H1 (cell line): ENCODE results near the gene STX12. TPM values are rescaled to one million over a fixed set of nuclear protein-coding genes. Genes with fewer than 3 reads are reported as not detected.

Experiments used
- CTCF ChIA-PET: fragments of 300-600 bp; sonication (Branson Sonifier 250); formaldehyde crosslinking; loops from one replicate; lab custom pipeline; 2021; ENCODE audit not compliant: partially characterized antibody; lab: Charles Lee
- POLR2A ChIA-PET: fragments of 300-600 bp; sonication (Branson Sonifier 250); formaldehyde crosslinking; loops from one replicate; lab custom pipeline; 2021; ENCODE audit warnings: inconsistent platforms; ENCODE audit not compliant: partially characterized antibody; lab: Charles Lee
- DNase-seq, 2 experiments: peaks; one replicate each; pipeline versions ENCODE4 v3.0.0 to v3.0.0-alpha.2; 2010 to 2022; ENCODE audit warnings: low spot score in 2 of 2, low read depth in 1 of 2, mixed read lengths in 1 of 2
- FAIRE-seq: peaks from 2 replicates; lab custom pipeline; 2011; peaks lifted over from hg19 to GRCh38; lab: Jason Lieb, UNC
- H2AFZ ChIP-seq: 2 replicates; pipeline ENCODE4 v1.8.1; 2012; ENCODE audit warnings: low read length, inconsistent platforms
- H2AK5ac ChIP-seq: 2 replicates; pipeline ENCODE4 v1.6.1; 2013; ENCODE audit warnings: low read depth, low read length
- H2BK120ac ChIP-seq: replicated peaks from 2 replicates; pipeline ENCODE3; 2013; ENCODE audit warnings: low read depth, low read length, inconsistent platforms
- H2BK12ac ChIP-seq: 2 replicates; pipeline ENCODE4 v1.6.1; 2013; ENCODE audit warnings: low read depth, low read length
- H2BK15ac ChIP-seq: 2 replicates; pipeline ENCODE4 v1.6.1; 2013; ENCODE audit warnings: low read length
- H2BK20ac ChIP-seq: 2 replicates; pipeline ENCODE4 v1.6.1; 2013; ENCODE audit warnings: low read length
- H2BK5ac ChIP-seq: 2 replicates; pipeline ENCODE4 v1.6.1; 2013; ENCODE audit warnings: low read depth, low read length
- H3K14ac ChIP-seq: 2 replicates; pipeline ENCODE4 v1.6.1; 2013; ENCODE audit warnings: inconsistent platforms; ENCODE audit not compliant: insufficient read length
- H3K18ac ChIP-seq: 2 replicates; pipeline ENCODE4 v1.6.1; 2013; ENCODE audit warnings: low read length; ENCODE audit errors: extremely low read depth
- H3K23ac ChIP-seq: 2 replicates; pipeline ENCODE4 v1.6.1; 2013; ENCODE audit warnings: inconsistent platforms; ENCODE audit not compliant: insufficient read length
- H3K23me2 ChIP-seq: 2 replicates; pipeline ENCODE4 v1.6.1; 2013; ENCODE audit warnings: low read depth, low read length
- H3K27ac ChIP-seq: 2 replicates; pipeline ENCODE4 v1.6.1; 2011; ENCODE audit warnings: low read depth, low read length, inconsistent platforms
- H3K27me3 ChIP-seq, 4 experiments: replicated peaks in 1 of 4; 1 replicate in 1 of 4; 2 replicates in 3 of 4; pipeline versions ENCODE4 v1.6.1 to v1.8.1; 2011 to 2013; ENCODE audit warnings: low read length in 3 of 4, mild to moderate bottlenecking in 3 of 4, inconsistent platforms in 2 of 4, mixed read lengths in 2 of 4, moderate library complexity in 1 of 4; ENCODE audit not compliant: control insufficient read depth in 3 of 4, insufficient read depth in 3 of 4; ENCODE audit errors: extremely low read depth in 1 of 4
- H3K36me3 ChIP-seq, 4 experiments: 2 replicates each; pipeline versions ENCODE4 v1.6.1 to v1.8.1; 2011 to 2013; ENCODE audit warnings: mild to moderate bottlenecking in 4 of 4, low read length in 3 of 4, moderate library complexity in 2 of 4, control low read depth in 1 of 4, inconsistent platforms in 1 of 4; ENCODE audit not compliant: insufficient read depth in 4 of 4, control insufficient read depth in 2 of 4
- H3K4ac ChIP-seq: replicated peaks from 2 replicates; pipeline ENCODE3; 2013; ENCODE audit warnings: low read length, low read depth, mixed read lengths, inconsistent platforms; ENCODE audit not compliant: insufficient read length
- H3K4me1 ChIP-seq, 4 experiments: replicated peaks in 1 of 4; 1 replicate in 1 of 4; 2 replicates in 3 of 4; pipeline versions ENCODE4 v1.6.1 to v1.8.1; 2011 to 2013; ENCODE audit warnings: low read length in 3 of 4, inconsistent platforms in 2 of 4, mixed read lengths in 1 of 4; ENCODE audit not compliant: insufficient read depth in 4 of 4, control insufficient read depth in 3 of 4
- H3K4me2 ChIP-seq, 2 experiments: 2 replicates each; pipeline versions ENCODE4 v1.6.1 to v1.8.1; 2011 to 2013; ENCODE audit warnings: low read depth in 2 of 2, low read length in 2 of 2, control low read depth in 1 of 2, inconsistent platforms in 1 of 2, mild to moderate bottlenecking in 1 of 2; ENCODE audit not compliant: insufficient read depth in 1 of 2
- H3K4me3 ChIP-seq, 4 experiments: fragments of 200-600, 300-600 bp in 1 of 4; sonication (generic), shearing (Covaris generic), sonication (Bioruptor Twin) in 1 of 4; 2 replicates each; pipeline versions ENCODE4 v1.5.1 to v1.8.1; 2011 to 2016; ENCODE audit warnings: low read length in 4 of 4, low read depth in 3 of 4, control low read depth in 2 of 4, inconsistent platforms in 2 of 4, mild to moderate bottlenecking in 2 of 4, mixed read lengths in 1 of 4, moderate library complexity in 1 of 4; ENCODE audit not compliant: insufficient read depth in 2 of 4; ENCODE audit errors: extremely low read depth in 1 of 4
- H3K56ac ChIP-seq: replicated peaks from 2 replicates; pipeline ENCODE3; 2013; ENCODE audit warnings: low read depth, mild to moderate bottlenecking, mixed read lengths, low read length, inconsistent platforms; ENCODE audit not compliant: insufficient read length
- H3K79me1 ChIP-seq: 2 replicates; pipeline ENCODE4 v1.6.1; 2013; ENCODE audit warnings: low read depth, low read length, control low read depth
- H3K79me2 ChIP-seq, 2 experiments: 2 replicates each; pipeline versions ENCODE4 v1.6.1 to v1.8.1; 2012 to 2013; ENCODE audit warnings: low read length in 2 of 2, mild to moderate bottlenecking in 2 of 2, inconsistent platforms in 1 of 2; ENCODE audit not compliant: insufficient read depth in 2 of 2, control insufficient read depth in 1 of 2
- H3K9ac ChIP-seq, 4 experiments: replicated peaks in 1 of 4; 1 replicate in 1 of 4; 2 replicates in 3 of 4; pipeline versions ENCODE4 v1.6.1 to v1.8.1; 2011 to 2013; ENCODE audit warnings: low read depth in 3 of 4, low read length in 3 of 4, control low read depth in 2 of 4, mild to moderate bottlenecking in 2 of 4, moderate library complexity in 2 of 4, inconsistent platforms in 1 of 4; ENCODE audit errors: extremely low read depth in 1 of 4
- H3K9me3 ChIP-seq, 2 experiments: 2 replicates each; pipeline versions ENCODE4 v1.6.1 to v1.8.1; 2012 to 2013; ENCODE audit warnings: mild to moderate bottlenecking in 2 of 2, moderate library complexity in 2 of 2, control low read depth in 1 of 2, inconsistent platforms in 1 of 2, low read depth in 1 of 2, low read length in 1 of 2, mixed read lengths in 1 of 2; ENCODE audit not compliant: insufficient read depth in 2 of 2
- H4K20me1 ChIP-seq, 2 experiments: replicated peaks in 1 of 2; 2 replicates each; pipeline versions ENCODE3 to v1.8.1; 2011 to 2013; ENCODE audit warnings: inconsistent platforms in 2 of 2, low read length in 2 of 2, mild to moderate bottlenecking in 1 of 2; ENCODE audit not compliant: insufficient read depth in 2 of 2, control insufficient read depth in 1 of 2
- H4K5ac ChIP-seq: 2 replicates; pipeline ENCODE4 v1.6.1; 2013; ENCODE audit warnings: low read length, low read depth, mixed read lengths, inconsistent platforms; ENCODE audit not compliant: insufficient read length
- H4K8ac ChIP-seq: 2 replicates; pipeline ENCODE4 v1.8.0; 2013; ENCODE audit warnings: mild to moderate bottlenecking, moderate library complexity, low read length, inconsistent platforms; ENCODE audit not compliant: insufficient read depth; ENCODE audit errors: extremely low read depth
- H4K91ac ChIP-seq: replicated peaks from 2 replicates; pipeline ENCODE3; 2013; ENCODE audit warnings: low read length, mixed read lengths, inconsistent platforms; ENCODE audit not compliant: insufficient read length
- CHD2 ChIP-seq: IDR thresholded peaks from 2 replicates; pipeline ENCODE4 v1.6.1; 2012; ENCODE audit warnings: low read length, improper control_type of control experiment
- CREB1 ChIP-seq: IDR thresholded peaks from 2 replicates; pipeline ENCODE4 v1.6.1; 2012; ENCODE audit warnings: inconsistent platforms
- HDAC2 ChIP-seq, 2 experiments: fragments of 300-600 bp in 1 of 2; sonication (generic) in 1 of 2; IDR thresholded peaks; 2 replicates each; pipeline ENCODE4 v1.6.1; 2011 to 2012; ENCODE audit warnings: low read depth in 2 of 2, low read length in 2 of 2, mild to moderate bottlenecking in 2 of 2, moderate library complexity in 2 of 2, borderline replicate concordance in 1 of 2, inconsistent platforms in 1 of 2
- KDM1A ChIP-seq: fragments of 200-600, 300-600 bp; sonication (generic); IDR thresholded peaks from 2 replicates; pipeline ENCODE4 v1.7.1; 2016; ENCODE audit warnings: mild to moderate bottlenecking, low read length, borderline replicate concordance
- POU5F1 ChIP-seq: IDR thresholded peaks from 2 replicates; pipeline ENCODE4 v1.6.1; 2011; ENCODE audit warnings: low read depth, mild to moderate bottlenecking, low read length, moderate library complexity
- RBBP5 ChIP-seq: IDR thresholded peaks from 2 replicates; pipeline ENCODE4 v1.7.1; 2012; ENCODE audit warnings: low read depth, mild to moderate bottlenecking, inconsistent platforms, low read length, moderate library complexity, borderline replicate concordance
- RNF2 ChIP-seq: fragments of 200-900, 300-1000 bp; sonication (generic); IDR thresholded peaks from 2 replicates; pipeline ENCODE4 v1.7.1; 2016; ENCODE audit warnings: borderline replicate concordance, low read depth, mild to moderate bottlenecking, antibody characterized with exemption, low read length; ENCODE audit not compliant: poor library complexity, severe bottlenecking; ENCODE audit errors: missing control alignments
- SIRT6 ChIP-seq: IDR thresholded peaks from one replicate; pipeline ENCODE4 v1.7.1; 2012; ENCODE audit warnings: low read length, inconsistent platforms
- SIX5 ChIP-seq: IDR thresholded peaks from 2 replicates; pipeline ENCODE4 v1.6.1; 2011; ENCODE audit warnings: mild to moderate bottlenecking, low read depth, low read length
- SP2 ChIP-seq: IDR thresholded peaks from 2 replicates; pipeline ENCODE4 v1.6.1; 2012; ENCODE audit warnings: mild to moderate bottlenecking, low read length, inconsistent platforms
- SUZ12 ChIP-seq: fragments of 200-600 bp; sonication (generic); IDR thresholded peaks from 2 replicates; pipeline ENCODE4 v1.6.1; 2012; ENCODE audit warnings: mild to moderate bottlenecking, inconsistent platforms, low read length, moderate library complexity, mixed read lengths
- WGBS, 2 experiments: shearing (Covaris generic) in 1 of 2; methylation state at CpG; one replicate each; pipeline versions ENCODE4 v1.1.6 to v1.1.7; 2013 to 2015; ENCODE audit warnings: low lambda C conversion rate in 2 of 2, mixed read lengths in 2 of 2, inconsistent platforms in 1 of 2, low coverage in 1 of 2, missing lambda C conversion rate in 1 of 2; ENCODE audit not compliant: insufficient replicate concordance in 2 of 2, insufficient coverage in 1 of 2, insufficient read length in 1 of 2; ENCODE audit errors: extremely low coverage in 1 of 2, missing lambda C conversion rate in 1 of 2; 5-methylcytosine and 5-hydroxymethylcytosine counted together
- polyA plus RNA-seq, 7 experiments: library from polyadenylated mRNA; depleted of rRNA in 3 of 7; stranded (reverse) in 5 of 7; unstranded in 2 of 7; fragments of >200 nt in 5 of 7; fragments of 200-250 nt in 2 of 7; gene quantifications; 1 replicate in 5 of 7; 2 replicates in 1 of 7; 4 replicates in 1 of 7; pipeline versions ENCODE4 v1.2.1 to v1.2.3, GENCODE V29; 2011 to 2013; ENCODE audit warnings: missing spikeins in 2 of 7, mixed read lengths in 2 of 7
- total RNA-seq: library from RNA; stranded (reverse); fragmentation: NEBNext Ultra II Directional; extraction: Animal tissue kit (Norgen Biotek cat#: 25700); gene quantifications from 2 replicates; pipeline ENCODE4 v1.2.1, GENCODE V29; 2021

Gene STX12
- total and polyA plus RNA-seq, 2 of the 8 experiments (the other 6 are each of a cell fraction or from before 2014, with no cell fraction given) = 3.7 to 11.0 TPM

GRCh38 chr1:27755286-27755685 is 17.7 kb upstream of the STX12 start:
- Histone ChIP-seq H2BK120ac (no peak overlapping the region), H3K79me2 (no peaks in the 10 kb centered on the region), H2AFZ (no peak overlapping the region), H3K9ac (no peak overlapping the region), H3K56ac (no peak overlapping the region), H3K27me3 (no peaks in the 10 kb centered on the region), H4K20me1 (peaks cover 0 to 2% of the 10 kb centered on the region in 2 experiments), H4K91ac (no peak overlapping the region), H3K36me3 (peaks cover 0 to 22% (median 6%) of the 10 kb centered on the region in 4 experiments; a peak in 5 of 8 replicates), H4K5ac (no peak overlapping the region), H4K8ac (no peak overlapping the region), H3K79me1 (no peaks in the 10 kb centered on the region), H3K9me3 (no peaks in the 10 kb centered on the region), H3K4me1 (no peaks in the 10 kb centered on the region), H3K23me2 (no peaks in the 10 kb centered on the region), H3K4me2 (no peak overlapping the region), H2BK5ac (no peak overlapping the region), H2BK12ac (no peak overlapping the region), H2AK5ac (no peak overlapping the region), H3K23ac (no peak overlapping the region), H3K27ac (no peak overlapping the region), H3K4me3 (no peak overlapping the region), H3K18ac (no peak overlapping the region), H3K14ac (no peak overlapping the region), H2BK15ac (no peak overlapping the region), H3K4ac (no peak overlapping the region), H2BK20ac (no peak overlapping the region)
- no peak for TF ChIP-seq KDM1A
- no peak for TF ChIP-seq POU5F1
- TF ChIP-seq HDAC2 (IDR thresholded peaks at IDR 0.05; ENCODE audit: borderline replicate concordance in 1 of 2, low read depth in 2 of 2, low read length in 2 of 2) = no peak
- TF ChIP-seq SUZ12 = no peak
- no peak for TF ChIP-seq RBBP5
- no peak for TF ChIP-seq SP2
- no peak for TF ChIP-seq CREB1
- no peak for TF ChIP-seq CHD2
- TF ChIP-seq SIX5 = no peak
- no peak for TF ChIP-seq SIRT6
- TF ChIP-seq RNF2 = no peak
- no peak for DNase-seq
- CTCF ChIA-PET = interaction anchor here (0.6 to 0.9 kb wide), 3 partner anchors 13 to 145 kb away, joined by 3 read pairs; no protein-coding TSS in a partner anchor
- no peak for FAIRE-seq
- 92% methylated on average over 1 of the region's 1 CpG; no CpG with 5 or more reads in 1 of the 2 experiments for WGBS, 2 experiments
- POLR2A ChIA-PET = interaction anchor here (1.3 to 1.7 kb wide), 2 partner anchors 8 to 18 kb away, joined by 3 to 5 read pairs; partner anchors contain the start of gene STX12
